Tibial nerve (tissue), 3 donors: ENCODE measurements around the gene OR2AJ1.

Experiments used
- POLR2A ChIP-seq, 2 donors: fragments of 450-650 bp; IDR thresholded peaks; one replicate each; pipeline ENCODE4 v1.6.1; 2017; ENCODE audit warnings: antibody characterized with exemption in 2 of 2, mild to moderate bottlenecking in 2 of 2, moderate library complexity in 2 of 2
- TF ChIP-seq, protein P1 (sequence below), 5 experiments: fragments of 200-600 bp in 3 of 5; fragments of 450-650 bp in 2 of 5; sonication (generic) in 3 of 5; IDR thresholded peaks; one replicate each; pipeline ENCODE4 v1.5.1; 2016 to 2019; ENCODE audit warnings: antibody characterized with exemption in 5 of 5, mild to moderate bottlenecking in 3 of 5, moderate library complexity in 2 of 5

DNA sequence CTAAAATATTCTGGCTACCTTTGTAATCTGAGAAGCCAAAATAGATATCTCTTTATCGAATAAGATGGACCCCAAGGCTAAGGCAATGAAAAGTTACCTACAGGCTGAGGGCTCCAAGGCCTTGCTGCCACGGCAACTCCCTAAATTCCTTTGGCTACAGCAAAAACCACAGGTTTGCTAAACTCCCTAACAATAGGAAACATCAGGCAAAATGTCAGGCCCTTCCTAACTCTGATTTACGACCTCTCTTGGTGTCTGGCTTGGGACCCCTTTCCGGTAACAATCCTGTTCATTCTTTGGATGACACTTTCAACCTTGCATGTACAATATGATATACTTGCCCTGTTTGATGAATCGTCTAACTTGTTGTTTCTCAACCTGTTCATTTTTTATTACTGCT, 15.9 kb upstream of the OR2AJ1 start:
- TF ChIP-seq, protein P1, sequence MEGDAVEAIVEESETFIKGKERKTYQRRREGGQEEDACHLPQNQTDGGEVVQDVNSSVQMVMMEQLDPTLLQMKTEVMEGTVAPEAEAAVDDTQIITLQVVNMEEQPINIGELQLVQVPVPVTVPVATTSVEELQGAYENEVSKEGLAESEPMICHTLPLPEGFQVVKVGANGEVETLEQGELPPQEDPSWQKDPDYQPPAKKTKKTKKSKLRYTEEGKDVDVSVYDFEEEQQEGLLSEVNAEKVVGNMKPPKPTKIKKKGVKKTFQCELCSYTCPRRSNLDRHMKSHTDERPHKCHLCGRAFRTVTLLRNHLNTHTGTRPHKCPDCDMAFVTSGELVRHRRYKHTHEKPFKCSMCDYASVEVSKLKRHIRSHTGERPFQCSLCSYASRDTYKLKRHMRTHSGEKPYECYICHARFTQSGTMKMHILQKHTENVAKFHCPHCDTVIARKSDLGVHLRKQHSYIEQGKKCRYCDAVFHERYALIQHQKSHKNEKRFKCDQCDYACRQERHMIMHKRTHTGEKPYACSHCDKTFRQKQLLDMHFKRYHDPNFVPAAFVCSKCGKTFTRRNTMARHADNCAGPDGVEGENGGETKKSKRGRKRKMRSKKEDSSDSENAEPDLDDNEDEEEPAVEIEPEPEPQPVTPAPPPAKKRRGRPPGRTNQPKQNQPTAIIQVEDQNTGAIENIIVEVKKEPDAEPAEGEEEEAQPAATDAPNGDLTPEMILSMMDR (IDR thresholded peaks at IDR 0.05): no peak
- no peak for TF ChIP-seq POLR2A (IDR thresholded peaks at IDR 0.05)
